GM21390 (cell line): ENCODE data around the gene FOXN1.

ENCODE experiments used
- ATAC-seq: cut with Tn5 transposase; IDR thresholded peaks from one replicate; pipeline ENCODE4 v1.9.1; 2021; ENCODE audit not compliant: unreplicated experiment

Gene FOXN1

GRCh38 chr17:28545787-28546415, 39.8 kb downstream of the FOXN1 start:
- no peak for ATAC-seq

GRCh38 chr17:28547096-28547622, 41.0 kb downstream of the FOXN1 start:
- no peak for ATAC-seq

DNA sequence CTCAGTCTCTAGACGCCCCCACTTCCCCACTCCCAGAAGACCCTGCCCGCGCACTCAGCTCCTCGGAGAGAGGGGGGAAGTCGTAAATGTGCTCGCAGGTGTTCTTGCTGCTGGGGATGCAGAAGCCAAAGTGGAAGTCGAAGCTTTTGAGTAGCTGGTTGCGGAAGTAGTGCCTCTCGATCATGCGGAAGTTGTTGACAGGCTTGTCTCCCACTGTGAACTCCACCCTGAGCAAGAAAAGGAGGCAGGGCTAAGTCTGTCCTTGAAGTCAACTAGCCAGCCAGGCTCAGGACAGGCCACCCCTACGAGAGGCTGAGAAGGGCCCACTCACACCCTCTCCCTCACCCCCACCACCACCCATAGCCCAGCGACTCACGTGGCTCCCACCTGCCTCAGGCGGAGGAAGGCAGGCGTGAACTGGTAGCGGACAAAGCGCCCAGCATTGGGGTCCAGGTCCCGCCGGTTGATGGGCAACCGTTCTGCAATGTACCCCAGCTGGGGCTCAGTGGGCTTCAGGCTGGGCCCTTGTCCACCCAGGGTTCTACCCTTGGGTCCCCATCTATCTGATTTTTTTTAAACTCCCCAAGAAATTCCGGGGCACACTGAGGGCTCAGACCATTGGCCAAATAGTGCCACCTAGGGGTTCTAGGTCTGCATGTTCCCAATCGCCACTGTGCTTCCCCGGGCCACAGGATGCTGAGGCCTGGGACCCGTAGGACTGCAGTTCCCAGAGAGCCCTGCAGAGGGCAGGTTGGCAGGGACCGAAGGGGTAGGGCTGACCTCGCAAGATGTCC, 41.7 kb downstream of the FOXN1 start:
- ATAC-seq, result no peak

DNA sequence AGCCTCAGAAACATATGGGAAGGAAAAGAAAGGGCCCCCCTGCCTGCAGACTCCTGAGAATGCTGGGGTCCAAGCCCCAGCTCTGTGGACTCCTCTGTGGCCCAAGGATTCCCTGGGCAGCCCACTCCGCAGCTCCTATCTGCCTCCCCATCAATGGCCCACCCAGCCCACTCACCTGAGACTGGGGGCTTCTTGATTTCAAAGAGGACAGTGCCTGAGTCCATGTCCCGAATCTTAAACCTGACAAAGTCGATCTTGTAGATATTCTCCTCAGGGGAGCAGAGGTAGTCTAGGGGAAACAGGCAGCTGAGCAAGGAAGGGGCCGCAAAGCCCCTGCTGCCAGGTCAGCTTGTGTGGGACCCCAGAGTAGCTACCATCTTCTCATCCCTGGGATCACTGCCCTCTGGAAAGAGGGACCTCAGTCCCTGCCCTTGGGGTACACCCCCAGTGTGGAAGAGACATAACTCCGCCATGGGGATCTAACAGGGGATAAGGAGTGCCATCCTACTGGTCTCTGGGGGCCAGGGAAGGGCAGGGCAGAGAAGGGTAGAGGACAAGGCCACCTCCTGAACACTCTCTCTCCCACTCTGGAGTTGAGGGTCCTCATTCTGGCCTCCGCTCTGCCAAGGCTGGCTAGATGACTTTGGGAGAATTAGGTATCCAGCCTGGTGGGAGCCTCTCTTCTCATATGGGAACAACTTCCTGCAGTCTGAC, 42.4 kb downstream of the FOXN1 start:
- no peak for ATAC-seq

- ATAC-seq, result no peak
These were observed 43.3 kb downstream of the FOXN1 start for GRCh38 chr17:28549236-28550132.

- ATAC-seq, result no peak
These were observed 44.7 kb downstream of the FOXN1 start for GRCh38 chr17:28550858-28551257.

DNA sequence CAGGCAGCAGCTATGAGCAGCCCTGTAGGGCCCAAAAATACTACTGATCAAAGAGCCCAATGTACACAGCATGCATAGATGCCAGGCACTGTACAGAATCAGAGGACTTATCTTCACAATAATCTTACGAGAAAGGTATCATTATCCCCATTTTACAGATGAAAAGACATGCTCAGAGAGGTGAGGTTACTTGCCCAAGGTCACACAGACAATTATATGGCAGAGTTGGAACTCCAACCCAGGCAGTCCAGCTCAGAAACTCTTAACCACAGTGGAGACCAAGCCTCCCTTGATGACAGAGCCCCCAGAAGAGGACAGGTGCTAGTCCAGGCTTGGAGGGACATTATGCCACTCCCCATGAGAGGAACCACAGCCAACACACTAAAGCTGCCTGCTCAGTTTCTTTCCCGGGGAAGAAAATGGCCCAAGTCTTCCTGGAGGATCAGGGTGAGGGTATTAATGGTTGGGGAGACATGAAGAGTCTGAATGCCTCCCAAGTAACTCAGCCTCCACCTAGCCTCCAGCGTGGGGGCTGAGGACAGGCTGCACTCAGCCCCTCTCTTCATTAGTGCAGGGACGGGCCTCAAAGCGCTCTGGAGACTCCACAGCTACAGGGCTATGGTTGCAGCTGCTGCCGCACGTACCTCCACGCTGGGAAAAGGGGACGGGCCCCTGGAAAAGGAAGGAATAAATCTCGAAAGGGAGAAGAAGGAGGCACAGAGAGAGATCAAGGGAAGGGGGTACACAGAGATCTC, 45.5 kb downstream of the FOXN1 start:
- no peak for ATAC-seq

DNA sequence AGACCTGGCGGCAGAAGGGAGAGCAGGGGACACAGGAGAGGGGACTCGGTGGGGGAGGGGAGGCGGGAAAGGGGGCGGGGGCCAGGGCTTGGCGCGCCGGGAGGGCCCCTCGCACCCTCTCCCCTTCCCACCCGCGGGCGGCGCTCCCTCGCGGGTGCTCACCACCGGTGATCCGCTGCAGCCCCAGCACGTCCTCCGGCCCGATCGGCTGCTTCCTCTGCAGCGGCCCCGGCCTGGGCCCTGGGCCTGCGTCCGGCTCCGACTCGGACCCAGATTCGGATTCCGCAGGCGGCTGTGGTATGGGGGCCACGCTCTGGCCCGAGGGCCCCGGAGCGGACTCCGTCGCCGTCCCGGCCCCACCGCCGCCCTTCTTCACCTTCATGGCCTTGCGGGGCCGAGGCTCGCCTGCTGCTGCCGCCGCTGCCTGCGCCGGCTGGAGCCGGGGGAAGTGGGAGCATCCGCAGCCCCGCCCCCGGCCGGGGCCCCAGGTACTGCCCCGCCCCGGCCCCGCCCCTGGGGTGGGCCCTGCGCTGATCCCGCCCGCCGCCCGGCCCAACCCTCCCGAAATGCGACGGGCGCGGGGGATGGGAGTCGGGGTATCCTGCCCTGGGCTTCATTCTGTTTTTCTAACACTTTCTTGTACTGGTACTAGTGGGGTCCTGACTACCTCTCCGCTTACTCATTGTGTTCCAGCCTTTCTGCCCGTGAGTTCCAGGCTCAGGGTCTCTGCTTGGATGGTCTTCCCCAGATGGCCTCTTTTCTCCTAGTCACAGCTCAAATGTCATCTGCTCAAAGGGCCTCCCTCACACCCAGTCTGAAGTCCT, 46.2 kb downstream of the FOXN1 start, which contains the start of gene UNC119:
Gene UNC119 (minus strand): TSS at position 449 of the 824 bp plus-strand sequence. CDS start 67 bp downstream, at position 382.
- peak; percentile 56 for ATAC-seq

DNA sequence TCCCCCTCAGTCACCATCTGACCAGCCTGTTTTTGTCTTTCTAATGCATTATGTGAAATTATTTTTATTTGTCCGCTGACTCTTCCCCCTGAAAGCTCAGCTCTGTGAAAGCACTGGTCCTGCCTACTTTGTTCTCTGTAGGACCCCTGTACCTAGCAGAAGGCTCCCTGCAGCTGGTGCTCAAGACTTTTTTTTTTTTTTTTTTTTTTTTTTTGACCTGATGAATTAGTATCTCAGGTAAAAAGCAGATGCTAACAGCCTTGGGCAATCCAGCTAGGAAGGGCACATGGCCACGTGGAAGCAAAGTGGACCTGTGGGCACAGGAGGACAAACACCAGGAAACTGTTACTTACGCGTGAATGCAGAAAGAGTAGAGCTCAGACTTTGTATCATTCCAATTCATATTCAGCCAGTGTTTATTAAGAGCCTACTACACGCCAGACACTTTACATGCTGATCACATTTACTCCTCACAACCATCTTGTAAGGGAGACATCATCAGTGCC, 46.9 kb downstream of the FOXN1 start:
- ATAC-seq, result no peak

DNA sequence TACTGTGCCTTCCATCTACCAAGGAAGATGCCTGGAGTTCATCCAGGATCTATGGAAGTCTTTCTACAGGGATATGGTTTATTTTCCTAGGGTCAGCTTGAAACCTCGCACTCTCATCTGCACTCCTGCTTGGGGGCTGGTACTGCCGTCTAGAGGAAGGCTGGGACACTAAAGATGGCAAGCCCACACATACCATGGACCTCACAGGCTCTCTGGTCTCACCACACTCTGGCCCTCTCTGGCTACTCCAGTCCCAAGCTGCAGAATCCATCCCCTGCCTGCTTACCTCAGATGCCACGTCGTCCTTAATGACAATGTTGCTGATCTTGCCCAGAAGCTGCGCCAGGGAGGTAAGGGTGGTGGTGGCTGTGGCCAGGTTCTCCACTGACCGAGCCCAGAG, 48.4 kb downstream of the FOXN1 start:
- no peak for ATAC-seq

DNA sequence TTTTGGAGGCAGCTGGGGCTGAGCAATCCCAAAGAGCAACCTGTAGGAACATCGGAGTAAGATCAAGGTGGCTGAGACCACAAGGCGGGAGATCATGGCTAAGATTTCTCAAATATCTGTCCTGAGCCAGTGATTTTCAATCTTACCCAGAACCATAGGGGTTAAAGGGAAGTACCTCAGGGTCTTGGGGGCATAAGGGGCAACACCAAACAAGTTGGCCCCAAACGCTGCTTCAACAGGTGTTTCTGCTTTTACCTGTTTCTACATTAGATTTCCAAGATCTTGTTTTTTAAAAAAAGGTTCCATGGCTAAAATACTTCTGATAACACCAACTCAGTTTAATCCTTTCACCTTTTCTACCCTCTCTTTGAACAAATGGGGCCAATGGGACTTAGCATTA, 48.9 kb downstream of the FOXN1 start:
- no peak for ATAC-seq

DNA sequence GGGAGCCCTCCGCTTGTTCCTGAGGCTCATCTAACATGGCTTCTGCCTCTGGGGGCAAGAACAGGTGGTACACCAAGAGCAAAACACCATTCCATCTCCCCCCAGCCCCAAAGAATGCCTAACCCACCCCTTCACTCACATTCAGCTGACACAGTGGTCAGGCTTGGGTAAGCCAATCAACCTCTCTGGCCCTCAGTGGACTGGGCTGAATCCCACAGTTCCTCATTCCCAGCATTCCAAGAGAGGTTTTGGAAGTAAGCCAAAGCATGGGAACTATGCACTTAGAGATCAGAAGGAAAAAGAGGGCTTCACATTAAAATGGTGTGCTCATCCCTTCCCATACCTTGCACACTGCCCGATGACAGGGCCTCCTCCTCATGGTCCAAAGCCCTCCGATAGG, 57.3 kb downstream of the FOXN1 start:
- ATAC-seq, result no peak

- ATAC-seq, result peak; percentile 35
These were observed 61.5 kb downstream of the FOXN1 start for GRCh38 chr17:28567604-28568003.

DNA sequence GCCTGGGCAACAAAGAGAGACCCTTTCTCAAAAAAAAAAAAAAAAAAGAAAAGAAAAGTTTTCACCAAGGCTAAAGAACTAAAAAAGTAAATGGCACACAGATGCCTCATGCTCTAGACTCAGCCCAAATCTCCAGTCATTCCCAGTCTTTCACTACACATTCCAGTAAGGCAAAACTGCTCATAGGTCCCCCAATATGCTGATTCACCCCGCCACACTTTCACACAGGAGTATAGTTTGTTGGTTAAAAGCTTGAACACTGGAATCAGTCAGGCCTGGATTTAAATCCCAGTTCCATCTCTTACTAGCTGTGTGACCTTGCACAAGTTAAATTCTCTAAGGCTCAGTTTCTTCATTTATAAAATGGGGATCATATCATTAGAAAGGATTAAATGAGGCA, 63.3 kb downstream of the FOXN1 start:
- ATAC-seq, result no peak

- ATAC-seq, result peak; percentile 26
These were observed 64.7 kb downstream of the FOXN1 start for GRCh38 chr17:28570716-28571360.

DNA sequence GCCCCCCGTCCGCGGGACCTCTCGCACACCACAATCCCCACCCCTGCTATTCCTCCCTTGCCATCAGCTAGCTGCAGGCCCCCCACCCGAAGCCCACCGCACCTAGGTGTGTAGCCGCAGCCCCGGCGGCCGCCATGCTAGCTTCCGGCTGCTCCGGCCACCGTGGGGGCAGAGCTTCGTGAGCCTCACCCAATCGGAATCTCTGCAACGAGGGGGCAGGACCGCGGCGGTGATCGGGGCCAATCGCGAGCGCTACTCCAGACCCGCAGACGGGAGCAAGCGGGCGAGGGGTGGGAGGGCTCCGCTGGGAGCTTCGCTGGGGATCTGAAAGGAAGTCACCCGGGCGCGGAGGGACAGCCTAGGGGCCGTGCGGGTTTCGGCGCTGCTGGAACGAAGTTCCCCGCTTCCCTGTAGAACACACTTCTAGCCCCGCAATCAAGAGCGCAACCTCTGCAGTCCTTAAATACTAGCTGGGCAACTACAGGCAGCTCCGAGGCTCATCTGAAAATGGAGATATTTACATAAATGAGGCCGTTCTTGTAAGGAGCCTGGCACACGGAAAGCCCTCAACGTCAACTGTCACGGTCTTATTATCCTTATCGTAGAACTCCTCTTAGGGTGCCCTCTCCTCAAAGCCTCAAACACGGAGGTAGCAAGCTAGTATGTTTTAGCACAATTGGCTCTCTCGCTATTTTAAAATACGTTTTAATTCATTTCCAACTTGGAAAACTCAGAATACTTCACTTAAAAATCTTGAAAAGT, 65.4 kb downstream of the FOXN1 start, which contains the start of gene PIGS:
Gene PIGS (minus strand): TSS at position 164 of the 762 bp plus-strand sequence. CDS start 28 bp downstream, at position 136.
- peak; percentile 72 for ATAC-seq

DNA sequence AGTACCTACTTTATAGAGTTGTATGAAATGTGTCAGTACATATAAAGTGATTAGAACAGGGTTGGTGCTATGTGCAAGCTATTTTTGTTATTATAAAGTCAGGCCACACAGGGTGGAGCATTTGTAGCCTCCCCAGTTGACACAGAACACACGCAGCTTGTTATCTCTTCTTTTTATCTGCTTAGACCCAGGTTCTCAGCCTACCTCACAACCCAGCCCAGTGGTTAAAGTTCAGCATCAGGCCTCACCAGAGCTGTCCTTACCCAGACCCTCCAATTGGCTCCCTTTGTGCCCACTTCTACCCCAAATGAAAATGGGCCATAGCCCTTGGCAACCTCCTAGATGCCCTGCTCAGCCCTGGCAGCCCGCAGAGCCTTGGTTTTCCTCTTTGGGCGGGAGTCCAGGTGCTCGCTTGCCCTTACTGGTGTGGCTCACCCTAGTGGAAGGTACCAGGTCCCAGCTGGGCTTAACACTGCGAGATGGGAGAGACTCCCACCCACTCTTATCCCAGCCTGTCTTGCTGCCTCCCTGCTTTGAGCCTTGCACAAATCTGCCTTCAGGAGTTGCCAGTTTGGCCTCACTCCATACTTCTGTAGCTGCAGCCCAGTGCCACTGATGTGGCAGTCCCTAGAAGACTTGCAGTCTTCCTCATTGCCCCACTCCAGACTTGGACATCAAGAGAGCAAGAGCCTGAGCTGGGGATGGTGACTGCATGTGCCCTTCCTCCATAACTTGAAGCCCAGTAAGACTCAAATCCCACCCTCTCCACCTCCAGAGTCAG, 66.3 kb downstream of the FOXN1 start:
- no peak for ATAC-seq
